ENCODE measurements around the gene HIBCH. TPM values are rescaled to one million over a fixed set of nuclear protein-coding genes. Genes with fewer than 3 reads are reported as not detected.
"Not testable (repeated sequence)": the region's sequence is repeated elsewhere in the genome, so short reads cannot be mapped to it uniquely, and the experiment has no call there.

The HIBCH gene
- polyA plus RNA-seq, 1 experiment, result 5.2 TPM

DNA sequence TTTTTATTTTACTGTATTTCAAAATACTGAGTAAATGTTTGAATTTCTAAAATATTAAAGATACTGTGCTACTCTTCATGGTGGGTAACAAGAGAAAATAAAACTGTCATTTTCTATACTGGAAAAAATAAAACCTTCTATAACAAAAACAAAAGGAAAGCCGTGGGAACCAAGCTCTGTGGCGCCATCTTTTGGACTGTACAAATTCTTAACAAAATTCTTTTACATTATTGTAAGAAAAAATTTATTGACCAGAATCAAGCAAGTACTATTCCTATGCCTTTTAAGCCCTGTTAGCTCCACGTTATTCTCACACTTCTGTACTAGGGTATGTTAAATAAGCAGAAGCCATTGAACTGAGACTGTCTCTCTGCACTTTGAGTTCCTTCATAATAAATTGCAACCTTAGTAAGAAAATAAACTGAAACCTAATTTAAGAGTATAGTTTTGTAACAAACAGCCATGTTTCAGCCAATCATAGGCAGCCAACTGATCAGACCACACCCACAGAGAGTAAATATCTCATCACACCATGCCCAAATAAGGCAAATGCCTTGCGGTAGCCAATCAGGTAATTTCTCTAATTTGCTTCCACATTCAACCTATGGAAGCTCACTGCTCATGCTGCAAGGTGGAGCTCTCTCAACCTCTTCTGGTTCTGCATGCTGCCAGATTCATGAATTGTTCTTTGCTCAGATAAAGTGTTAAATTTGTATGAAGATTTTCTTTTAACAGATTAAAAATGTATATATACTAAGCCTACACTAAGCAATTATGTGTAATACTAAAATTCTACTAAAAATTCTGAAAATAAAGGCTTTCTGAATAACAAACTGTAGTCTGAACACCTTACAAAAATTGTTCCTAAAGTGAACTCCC, 42.2 kb downstream of the HIBCH start:
- ChIA-PET CTCF (interaction anchor here (0.6 to 3.7 kb wide), 12 partner anchors 8 to 233 kb away, joined by 3 to 20 read pairs (median 3); no protein-coding TSS in a partner anchor), POLR2A (no interaction called here)
- H3K27me3 ChIP-seq (ENCODE audit: control insufficient read depth, insufficient read depth, low read length), result no peaks in the 10 kb centered on the region
- H3K36me3 ChIP-seq (ENCODE audit: control insufficient read depth, insufficient read depth, low read length), result no peaks in the 10 kb centered on the region
- DNase-seq (ENCODE audit: low read depth), result no peak
- TF ChIP-seq, protein P1, sequence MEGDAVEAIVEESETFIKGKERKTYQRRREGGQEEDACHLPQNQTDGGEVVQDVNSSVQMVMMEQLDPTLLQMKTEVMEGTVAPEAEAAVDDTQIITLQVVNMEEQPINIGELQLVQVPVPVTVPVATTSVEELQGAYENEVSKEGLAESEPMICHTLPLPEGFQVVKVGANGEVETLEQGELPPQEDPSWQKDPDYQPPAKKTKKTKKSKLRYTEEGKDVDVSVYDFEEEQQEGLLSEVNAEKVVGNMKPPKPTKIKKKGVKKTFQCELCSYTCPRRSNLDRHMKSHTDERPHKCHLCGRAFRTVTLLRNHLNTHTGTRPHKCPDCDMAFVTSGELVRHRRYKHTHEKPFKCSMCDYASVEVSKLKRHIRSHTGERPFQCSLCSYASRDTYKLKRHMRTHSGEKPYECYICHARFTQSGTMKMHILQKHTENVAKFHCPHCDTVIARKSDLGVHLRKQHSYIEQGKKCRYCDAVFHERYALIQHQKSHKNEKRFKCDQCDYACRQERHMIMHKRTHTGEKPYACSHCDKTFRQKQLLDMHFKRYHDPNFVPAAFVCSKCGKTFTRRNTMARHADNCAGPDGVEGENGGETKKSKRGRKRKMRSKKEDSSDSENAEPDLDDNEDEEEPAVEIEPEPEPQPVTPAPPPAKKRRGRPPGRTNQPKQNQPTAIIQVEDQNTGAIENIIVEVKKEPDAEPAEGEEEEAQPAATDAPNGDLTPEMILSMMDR (IDR thresholded peaks at IDR 0.05; ENCODE audit: insufficient read depth, low read depth, low read length), result peak; percentile 58
- H3K4me3 ChIP-seq (ENCODE audit: low read depth, low read length), result no peak overlapping the region

DNA sequence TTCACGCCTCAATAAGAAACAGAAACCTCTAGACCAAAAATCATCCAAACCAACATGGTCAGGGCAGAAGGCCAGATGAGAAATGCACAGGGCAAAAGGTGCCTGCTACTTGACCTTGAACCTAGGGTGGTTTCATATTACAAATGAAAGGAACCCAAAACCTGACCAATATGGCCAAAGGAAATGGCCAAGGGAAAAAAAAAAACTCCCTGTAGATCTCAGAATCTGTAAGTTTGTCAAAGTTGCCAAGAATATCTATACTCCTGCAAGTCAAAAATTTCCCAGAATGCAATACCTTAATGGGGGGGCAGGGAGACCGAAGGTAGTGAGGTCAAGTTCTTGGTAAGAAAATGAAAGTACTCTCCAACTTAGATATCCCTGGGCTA, 47.2 kb downstream of the HIBCH start:
- ChIA-PET POLR2A (no interaction called here), CTCF (interaction anchor here (0.7 to 2.4 kb wide), 5 partner anchors 11 to 201 kb away, joined by 3 to 9 read pairs (median 4); no protein-coding TSS in a partner anchor)
- no peaks in the 10 kb centered on the region for H3K36me3 ChIP-seq (ENCODE audit: control insufficient read depth, insufficient read depth, low read length)
- no peaks in the 10 kb centered on the region for H3K27me3 ChIP-seq (ENCODE audit: control insufficient read depth, insufficient read depth, low read length)
- TF ChIP-seq, protein P1 (IDR thresholded peaks at IDR 0.05; ENCODE audit: insufficient read depth, low read depth, low read length), result no peak
- DNase-seq (ENCODE audit: low read depth), result no peak
- no peak overlapping the region for H3K4me3 ChIP-seq (ENCODE audit: low read depth, low read length)

DNA sequence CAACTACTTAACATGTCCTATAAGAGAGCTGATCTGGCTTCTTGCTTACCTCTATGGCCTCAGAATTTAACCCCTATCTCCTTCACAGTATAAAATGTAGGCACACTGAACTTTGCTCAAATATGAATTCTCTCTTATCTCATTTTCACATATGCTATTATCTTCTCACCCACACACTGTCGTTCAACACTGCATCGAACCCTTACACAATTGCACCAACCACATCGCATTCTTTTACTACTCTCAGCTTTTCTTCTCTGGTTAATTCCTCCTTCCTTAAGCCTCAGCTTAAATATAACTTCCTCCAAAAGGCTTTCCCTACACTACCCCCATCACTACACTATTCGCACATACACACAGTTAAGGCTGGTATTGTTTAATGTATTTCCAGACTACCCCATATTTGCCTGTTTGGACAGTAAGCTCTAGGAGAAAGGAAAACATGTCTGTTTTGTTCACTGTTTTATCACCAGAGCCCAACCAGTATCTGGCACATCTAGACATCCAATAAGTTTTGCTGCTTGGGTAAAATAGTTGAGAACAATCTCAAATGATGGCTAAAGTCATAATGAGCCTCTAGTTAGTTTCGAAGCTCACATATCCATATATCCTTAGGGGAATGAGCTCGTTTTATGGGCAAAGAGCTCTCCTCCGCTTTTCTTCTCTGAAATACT, 47.7 kb downstream of the HIBCH start:
- TF ChIP-seq, protein P1 (IDR thresholded peaks at IDR 0.05; ENCODE audit: insufficient read depth, low read depth, low read length), result no peak
- POLR2A ChIA-PET, result no interaction called here

DNA sequence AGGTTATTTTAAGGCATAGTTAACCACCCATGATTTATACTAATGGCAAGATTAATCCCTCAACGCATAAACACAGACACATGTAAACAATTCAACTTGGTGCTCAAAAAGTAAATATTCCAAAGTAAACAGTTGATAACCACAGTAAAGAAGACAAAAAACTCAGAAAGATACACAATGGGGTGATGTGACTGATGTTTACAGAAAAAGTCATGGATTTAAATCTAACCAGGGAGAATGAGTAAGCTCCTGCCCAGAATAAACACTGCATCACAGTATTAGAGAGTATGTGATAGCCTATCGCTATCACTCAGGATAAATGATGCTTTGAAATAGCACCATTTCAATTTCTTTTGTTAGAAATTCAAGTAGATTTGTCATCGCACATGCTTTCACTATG, 49.3 kb downstream of the HIBCH start:
- TF ChIP-seq, protein P1 (IDR thresholded peaks at IDR 0.05; ENCODE audit: insufficient read depth, low read depth, low read length), result no peak
- no peaks in the 10 kb centered on the region for H3K27me3 ChIP-seq (ENCODE audit: control insufficient read depth, insufficient read depth, low read length)
- ChIA-PET POLR2A (no interaction called here), CTCF (no interaction called here)
- no peak for DNase-seq (ENCODE audit: low read depth)
- no peak overlapping the region for H3K4me3 ChIP-seq (ENCODE audit: low read depth, low read length)
- no peaks in the 10 kb centered on the region for H3K36me3 ChIP-seq (ENCODE audit: control insufficient read depth, insufficient read depth, low read length)

More for the DNA sequence above, 47.7 kb downstream of the HIBCH start:
- Histone ChIP-seq H3K27me3 (ENCODE audit: control insufficient read depth, insufficient read depth, low read length) (no peaks in the 10 kb centered on the region), H3K36me3 (ENCODE audit: control insufficient read depth, insufficient read depth, low read length) (no peaks in the 10 kb centered on the region), H3K4me3 (ENCODE audit: low read depth, low read length) (no peak overlapping the region)
- CTCF ChIA-PET, result interaction anchor here (0.6 to 2.4 kb wide), 7 partner anchors 12 to 648 kb away, joined by 3 to 9 read pairs (median 4); no protein-coding TSS in a partner anchor
- no peak for DNase-seq (ENCODE audit: low read depth)

DNA sequence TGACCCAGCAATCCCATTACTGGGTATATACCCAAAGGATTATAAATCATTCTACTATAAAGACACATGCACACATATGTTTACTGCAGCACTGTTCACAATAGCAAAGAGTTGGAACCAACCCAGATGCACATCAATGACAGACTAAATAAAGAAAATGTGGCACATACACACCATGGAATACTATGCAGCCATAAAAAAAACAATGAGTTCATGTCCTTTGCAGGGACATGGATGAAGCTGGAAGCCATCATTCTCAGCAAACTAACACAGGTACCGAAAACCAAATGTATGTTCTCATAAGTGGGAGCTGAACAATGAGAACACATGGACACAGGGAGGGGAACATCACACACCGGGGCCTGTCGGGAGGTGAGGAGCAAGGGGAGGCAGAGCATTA, 49.9 kb downstream of the HIBCH start:
- CTCF ChIA-PET, result interaction anchor here (0.7 kb wide), 1 partner anchor 326 kb away, joined by 3 read pairs; no protein-coding TSS in a partner anchor
- H3K4me3 ChIP-seq (ENCODE audit: low read depth, low read length); H3K27me3 ChIP-seq (ENCODE audit: control insufficient read depth, insufficient read depth, low read length); POLR2A ChIA-PET; DNase-seq (ENCODE audit: low read depth); H3K36me3 ChIP-seq (ENCODE audit: control insufficient read depth, insufficient read depth, low read length): not testable (repeated sequence)
